ENCODE measurements around the gene NAA30.
A peak's percentile ranks its signal among the peaks of the same experiment; 100 is the strongest.
"Not testable (repeated sequence)": the region's sequence is repeated elsewhere in the genome, so short reads cannot be mapped to it uniquely, and the experiment has no call there.

Gene NAA30

GRCh38 chr14:57390037-57390805 is at the start of gene NAA30:
NAA30 (plus strand) TSS chr14:57390586; CDS start chr14:57390958, 372 bp downstream.
- DNase-seq: peak; percentile 90 to 92

DNA sequence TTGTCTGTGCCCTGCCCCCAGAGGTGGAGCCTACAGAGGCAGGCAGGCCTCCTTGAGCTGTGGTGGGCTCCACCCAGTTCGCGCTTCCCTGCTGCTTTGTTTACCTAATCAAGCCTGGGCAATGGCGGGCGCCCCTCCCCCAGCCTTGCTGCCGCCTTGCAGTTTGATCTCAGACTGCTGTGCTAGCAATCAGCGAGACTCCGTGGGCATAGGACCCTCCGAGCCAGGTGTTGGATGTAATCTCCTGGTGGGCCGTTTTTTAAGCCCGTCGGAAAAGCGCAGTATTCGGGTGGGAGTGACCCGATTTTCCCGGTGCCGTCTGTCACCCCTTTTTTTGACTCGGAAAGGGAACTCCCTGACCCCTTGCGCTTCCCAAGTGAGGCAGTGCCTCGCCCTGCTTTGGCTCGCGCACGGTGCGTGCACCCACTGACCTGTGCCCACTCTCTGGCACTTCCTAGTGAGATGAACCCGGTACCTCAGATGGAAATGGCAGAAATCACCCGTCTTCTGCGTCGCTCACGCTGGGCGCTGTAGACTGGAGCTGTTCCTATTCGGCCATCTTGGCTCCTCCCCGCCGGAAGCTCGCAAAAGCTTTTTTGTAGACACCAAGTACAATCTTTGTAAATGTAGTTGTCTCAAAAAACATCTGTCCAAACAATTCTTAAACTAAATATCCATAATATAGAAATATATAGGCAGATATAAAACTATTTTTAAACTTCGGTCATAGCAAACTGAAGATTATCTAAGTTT is 46.7 kb upstream of the NAA30 start:
- not testable (repeated sequence) for DNase-seq

- DNase-seq: no peak
These were observed 45.3 kb upstream of the NAA30 start for GRCh38 chr14:57345106-57345505.

GRCh38 chr14:57346741-57347140 is 43.6 kb upstream of the NAA30 start:
- no peak for DNase-seq

- no peak for DNase-seq
These were observed 37.8 kb upstream of the NAA30 start for GRCh38 chr14:57352396-57353170.

DNA sequence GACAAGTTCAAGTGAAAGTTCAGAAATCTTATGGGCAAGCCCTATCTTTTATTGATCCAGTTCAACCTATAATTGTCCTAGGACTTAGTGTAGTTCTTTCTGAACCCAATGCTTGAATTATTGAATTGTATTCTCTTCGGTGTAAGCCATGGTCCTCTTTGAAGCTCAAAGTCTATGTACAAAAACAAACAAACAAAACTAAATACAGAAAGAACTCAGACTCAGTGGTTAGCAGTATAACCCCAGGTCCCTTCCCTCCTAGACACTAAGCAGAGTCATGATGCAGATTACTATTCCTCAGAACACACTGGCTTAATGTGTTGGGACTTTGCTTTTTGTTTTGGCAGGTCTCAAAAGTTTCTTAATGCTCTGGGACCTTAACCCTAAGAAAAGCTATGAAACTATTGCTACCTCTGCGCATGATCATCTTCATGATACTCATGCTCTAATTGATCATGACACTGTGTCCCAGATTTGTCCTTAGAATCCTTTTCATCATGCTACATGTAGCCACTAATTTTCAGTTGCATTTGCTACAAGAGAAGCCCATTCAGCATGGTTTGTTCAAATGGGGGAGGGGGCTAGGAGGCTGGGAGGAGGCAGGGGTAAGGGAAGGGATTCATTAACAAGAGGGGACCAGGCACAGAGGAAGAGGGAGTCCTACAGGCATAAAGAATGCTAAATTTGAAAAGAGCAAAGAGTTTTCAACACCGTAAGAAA is 35.1 kb upstream of the NAA30 start:
- no peak for DNase-seq

DNA sequence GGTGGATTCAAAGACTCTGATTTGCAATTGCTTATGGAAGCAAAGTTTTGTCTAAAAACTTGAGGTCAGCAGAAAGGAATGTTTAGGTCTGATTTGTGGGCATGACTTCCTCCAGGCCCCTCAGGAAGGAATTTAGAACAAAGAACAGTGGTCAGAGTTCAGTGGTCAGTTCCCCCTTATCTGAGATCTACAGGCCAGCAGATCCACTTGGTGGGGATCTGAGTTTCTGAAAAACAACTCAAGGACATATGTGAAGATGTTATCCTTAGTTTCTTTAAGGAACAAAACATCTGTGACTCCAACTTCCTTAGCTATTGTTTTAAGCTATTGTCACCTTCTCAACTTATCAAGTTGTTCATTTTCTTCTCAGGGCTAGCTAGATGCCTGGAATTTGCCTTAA is 28.0 kb upstream of the NAA30 start:
- no peak for DNase-seq

- no peak for DNase-seq
These were observed 25.5 kb upstream of the NAA30 start for GRCh38 chr14:57364659-57365450.

GRCh38 chr14:57370187-57370586 is 20.2 kb upstream of the NAA30 start:
- not testable (repeated sequence) for DNase-seq

DNA sequence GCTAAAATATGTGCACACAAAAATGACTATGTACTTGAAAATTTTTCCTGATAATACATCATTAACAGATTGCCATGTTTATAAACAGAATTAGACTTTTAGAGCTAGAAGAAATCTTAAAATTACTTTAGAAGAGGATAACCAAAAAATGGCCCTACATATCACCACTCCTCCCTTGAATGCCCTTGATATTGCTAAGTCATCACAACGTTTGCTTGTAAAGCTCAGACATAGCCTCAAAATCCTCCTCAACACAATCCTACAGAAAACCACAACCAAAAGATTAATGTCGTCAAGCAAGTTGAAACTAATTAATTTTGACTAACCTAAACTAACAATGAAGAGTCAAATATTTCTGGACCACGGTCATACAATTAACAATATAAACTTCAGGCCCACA is 19.4 kb upstream of the NAA30 start:
- no peak for DNase-seq

- DNase-seq: no peak
These were observed 15.2 kb upstream of the NAA30 start for GRCh38 chr14:57375156-57375555.

- DNase-seq: no peak
These were observed 11.7 kb upstream of the NAA30 start for GRCh38 chr14:57378661-57379060.

DNA sequence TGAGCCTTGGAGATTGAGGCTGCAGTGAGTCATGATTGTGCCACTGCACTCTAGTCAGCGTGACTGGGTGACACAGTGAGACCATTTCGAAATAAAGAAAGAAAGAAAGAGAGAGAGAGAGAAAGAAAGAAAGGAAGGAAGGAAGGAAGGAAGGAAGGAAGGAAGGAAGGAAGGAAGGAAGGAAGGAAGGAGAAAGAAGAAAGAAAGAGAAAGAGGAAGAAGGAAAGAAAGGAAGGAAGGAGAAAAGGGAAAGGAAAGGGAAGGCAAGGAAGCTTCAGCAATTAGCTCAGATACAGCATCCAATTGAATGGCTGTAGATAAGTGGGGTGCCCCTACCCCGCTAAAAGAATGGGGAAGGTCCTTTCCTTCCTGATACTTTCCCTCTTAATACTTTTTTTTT is 9.5 kb upstream of the NAA30 start:
- no peak for DNase-seq

DNA sequence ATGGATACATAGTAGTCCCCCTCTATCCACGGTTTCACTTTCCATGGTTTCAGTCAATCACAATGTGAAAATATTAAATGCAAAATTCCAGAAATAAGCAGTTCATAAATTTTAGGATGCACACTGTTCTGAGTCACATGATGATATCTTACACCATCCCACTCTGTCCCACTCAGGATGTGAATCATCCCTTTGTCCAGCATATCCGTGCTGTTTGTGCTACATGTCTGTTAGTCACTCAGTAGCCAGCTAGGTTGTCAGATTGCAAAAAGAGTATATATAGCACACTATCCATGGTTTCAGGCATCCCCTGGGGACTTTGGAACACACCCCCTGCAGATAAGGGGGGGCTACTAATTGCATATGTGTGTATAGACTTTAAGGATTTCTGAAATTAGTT is 8.1 kb upstream of the NAA30 start:
- DNase-seq: no peak

DNA sequence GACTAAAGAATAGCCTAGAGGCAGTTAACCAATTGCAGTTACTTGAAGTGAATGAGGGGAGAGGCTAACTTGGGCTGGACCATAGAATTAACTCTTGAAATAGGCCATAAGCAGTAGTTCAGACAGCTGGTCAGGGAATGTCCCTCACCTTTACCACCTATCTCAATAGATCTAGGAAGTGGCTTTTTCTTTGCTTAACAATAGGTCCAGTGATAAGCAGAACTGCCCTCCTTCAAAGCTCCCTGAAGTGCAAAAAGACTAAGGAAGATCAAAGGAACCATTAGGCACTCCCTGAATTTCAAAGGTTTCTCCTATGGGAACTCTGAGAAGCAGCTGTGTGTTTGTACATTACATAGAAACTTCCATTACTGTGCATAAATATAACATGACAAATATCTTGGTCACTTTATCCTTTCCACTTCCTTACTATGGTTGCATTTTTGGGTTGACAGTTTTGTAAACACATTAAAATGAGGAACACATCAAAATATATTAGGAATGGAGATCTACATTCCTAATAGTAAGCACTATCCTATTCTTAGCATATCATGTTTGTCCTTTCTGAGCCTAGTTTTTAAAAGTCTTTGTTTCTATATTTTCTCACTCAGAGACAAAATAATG is 7.2 kb upstream of the NAA30 start:
- DNase-seq: no peak

- no peak for DNase-seq
These were observed 2.3 kb upstream of the NAA30 start for GRCh38 chr14:57388067-57388466.

DNA sequence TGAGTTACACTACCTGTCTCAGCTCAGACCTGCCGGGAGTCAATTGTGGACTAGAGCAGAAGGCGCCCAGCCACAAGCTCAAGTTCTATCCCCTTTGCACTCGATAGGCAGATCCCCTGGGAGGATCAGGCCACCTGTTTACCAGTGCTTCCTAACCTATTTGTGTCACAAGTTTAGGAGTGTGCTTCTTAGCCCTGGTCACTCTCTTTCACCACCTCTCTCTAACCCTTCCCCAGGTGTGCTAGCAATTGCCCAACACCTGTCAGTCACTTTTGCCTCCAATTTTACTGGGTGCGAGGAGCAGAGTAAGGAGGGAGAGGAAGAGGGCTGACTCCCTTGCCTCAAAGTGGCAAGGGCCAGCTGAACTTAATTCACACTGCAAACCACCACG is 745 bp upstream of the NAA30 start:
- no peak for DNase-seq

GRCh38 chr14:57390806-57391516 is 575 bp downstream of the NAA30 start:
- DNase-seq: peak; percentile 38 to 45

- peak in 1 of 2 experiments; percentile 9 for DNase-seq
These were observed 1.3 kb downstream of the NAA30 start for GRCh38 chr14:57391517-57392195.

- DNase-seq: no peak
These were observed 2.4 kb downstream of the NAA30 start for GRCh38 chr14:57392830-57393229.
